GM18505 (cell line): ENCODE results near the gene TRPV5.

Experiments used
- ATAC-seq: cut with Tn5 transposase; IDR thresholded peaks from one replicate; pipeline ENCODE4 v1.9.1; 2021; ENCODE audit not compliant: unreplicated experiment
- POLR2A ChIP-seq: IDR thresholded peaks from 4 replicates; pipeline ENCODE4 v1.6.1; 2011; ENCODE audit warnings: borderline replicate concordance; ENCODE audit not compliant: insufficient read depth, insufficient read length; ENCODE audit errors: extremely low read depth

Gene TRPV5

GRCh38 chr7:142956951-142957623, 23.5 kb upstream of the TRPV5 start:
- TF ChIP-seq POLR2A = no peak
- ATAC-seq = no peak

- ATAC-seq = peak; percentile 61
- no peak for TF ChIP-seq POLR2A
These were observed 21.2 kb upstream of the TRPV5 start for GRCh38 chr7:142954680-142955268.

- no peak for TF ChIP-seq POLR2A
- ATAC-seq = no peak
These were observed 16.7 kb upstream of the TRPV5 start for GRCh38 chr7:142950235-142950634.

GRCh38 chr7:142948603-142949002, 15.1 kb upstream of the TRPV5 start:
- no peak for TF ChIP-seq POLR2A
- ATAC-seq = no peak

GRCh38 chr7:142945001-142945400, 11.5 kb upstream of the TRPV5 start:
- ATAC-seq = no peak
- no peak for TF ChIP-seq POLR2A

GRCh38 chr7:142943706-142944268, 10.2 kb upstream of the TRPV5 start:
- no peak for TF ChIP-seq POLR2A
- ATAC-seq = no peak

- no peak for ATAC-seq
- TF ChIP-seq POLR2A = no peak
These were observed 9.2 kb upstream of the TRPV5 start for GRCh38 chr7:142942746-142943145.

GRCh38 chr7:142941541-142941940, 8.0 kb upstream of the TRPV5 start:
- TF ChIP-seq POLR2A = no peak
- no peak for ATAC-seq

GRCh38 chr7:142940966-142941535, 7.5 kb upstream of the TRPV5 start:
- TF ChIP-seq POLR2A = no peak
- no peak for ATAC-seq

GRCh38 chr7:142939226-142939910, 5.8 kb upstream of the TRPV5 start, which contains the start of gene LLCFC1:
Gene LLCFC1, plus strand, starts transcription at chr7:142939484. Its CDS starts 138 bp downstream, at chr7:142939622.
- peak; percentile 56 for ATAC-seq
- no peak for TF ChIP-seq POLR2A

GRCh38 chr7:142938611-142939010, 5.1 kb upstream of the TRPV5 start:
- no peak for TF ChIP-seq POLR2A
- ATAC-seq = no peak

GRCh38 chr7:142935941-142936565, 2.5 kb upstream of the TRPV5 start:
- TF ChIP-seq POLR2A = no peak
- ATAC-seq = no peak

- ATAC-seq = no peak
- no peak for TF ChIP-seq POLR2A
These were observed 510 bp upstream of the TRPV5 start for GRCh38 chr7:142934056-142934455.
